ENCODE results near the gene GMPS.
"Not testable (repeated sequence)": the region's sequence is repeated elsewhere in the genome, so short reads cannot be mapped to it uniquely, and the experiment has no call there.

The GMPS gene

DNA sequence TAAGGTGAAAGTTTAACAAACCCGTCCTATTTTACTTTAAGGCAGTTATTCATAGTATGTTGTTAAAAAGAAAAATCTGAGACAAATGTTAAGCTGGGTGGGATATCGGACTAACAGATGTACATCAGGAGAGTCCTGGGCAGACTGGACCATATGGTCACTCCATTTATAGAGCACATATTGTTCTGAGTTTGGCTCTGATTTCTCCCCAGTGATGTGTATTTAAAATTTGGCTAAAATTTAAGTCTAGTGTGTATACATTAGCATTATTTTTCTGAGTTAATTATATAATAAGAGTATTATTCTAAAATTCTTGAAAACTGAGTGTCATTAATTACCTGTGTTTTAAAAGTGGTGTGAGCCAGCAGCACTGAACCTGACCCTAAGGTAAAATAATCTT, 6.1 kb downstream of the GMPS start:
- Histone ChIP-seq H4K20me1 (ENCODE audit: insufficient read depth) (peaks cover 69% of the 10 kb centered on the region), H3K4me3 (IDR thresholded peaks at IDR 0.05; ENCODE audit: insufficient read depth, low read depth, low read length) (no peak overlapping the region), H3K9ac (no peak overlapping the region), H3K4me2 (no peak overlapping the region), H3K27ac (no peak overlapping the region), H3K36me3 (ENCODE audit: insufficient read depth) (no peaks in the 10 kb centered on the region), H3K27me3 (ENCODE audit: insufficient read depth, low read depth) (no peaks in the 10 kb centered on the region), H3K79me2 (ENCODE audit: insufficient read depth, low read depth) (peaks cover 100% of the 10 kb centered on the region), H3K4me1 (ENCODE audit: low read depth, poor library complexity, severe bottlenecking) (peaks cover 32% of the 10 kb centered on the region), H2AFZ (ENCODE audit: low read depth) (no peak overlapping the region)
- TF ChIP-seq, protein P1, sequence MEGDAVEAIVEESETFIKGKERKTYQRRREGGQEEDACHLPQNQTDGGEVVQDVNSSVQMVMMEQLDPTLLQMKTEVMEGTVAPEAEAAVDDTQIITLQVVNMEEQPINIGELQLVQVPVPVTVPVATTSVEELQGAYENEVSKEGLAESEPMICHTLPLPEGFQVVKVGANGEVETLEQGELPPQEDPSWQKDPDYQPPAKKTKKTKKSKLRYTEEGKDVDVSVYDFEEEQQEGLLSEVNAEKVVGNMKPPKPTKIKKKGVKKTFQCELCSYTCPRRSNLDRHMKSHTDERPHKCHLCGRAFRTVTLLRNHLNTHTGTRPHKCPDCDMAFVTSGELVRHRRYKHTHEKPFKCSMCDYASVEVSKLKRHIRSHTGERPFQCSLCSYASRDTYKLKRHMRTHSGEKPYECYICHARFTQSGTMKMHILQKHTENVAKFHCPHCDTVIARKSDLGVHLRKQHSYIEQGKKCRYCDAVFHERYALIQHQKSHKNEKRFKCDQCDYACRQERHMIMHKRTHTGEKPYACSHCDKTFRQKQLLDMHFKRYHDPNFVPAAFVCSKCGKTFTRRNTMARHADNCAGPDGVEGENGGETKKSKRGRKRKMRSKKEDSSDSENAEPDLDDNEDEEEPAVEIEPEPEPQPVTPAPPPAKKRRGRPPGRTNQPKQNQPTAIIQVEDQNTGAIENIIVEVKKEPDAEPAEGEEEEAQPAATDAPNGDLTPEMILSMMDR (conservative IDR thresholded peaks at IDR 0.05; ENCODE audit: low read depth, low read length) = no peak

DNA sequence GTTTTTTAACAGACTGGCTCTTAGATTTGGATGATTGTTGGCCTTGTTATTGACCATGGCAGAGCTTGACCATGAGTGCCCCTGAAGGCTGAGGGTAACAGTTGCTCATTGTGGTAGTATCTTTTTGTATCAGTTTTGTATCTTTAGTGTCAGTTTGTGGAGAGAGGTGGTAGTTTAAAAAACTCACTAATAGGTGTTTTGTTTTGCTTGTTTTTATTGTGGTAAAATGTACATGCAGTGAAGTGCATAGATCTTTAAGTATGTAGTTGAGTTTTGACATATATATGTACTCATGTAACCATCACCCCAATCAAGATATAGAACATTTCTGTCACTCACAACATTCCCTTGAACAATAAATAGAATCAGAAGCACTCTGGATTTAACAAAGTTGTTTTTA, 9.8 kb downstream of the GMPS start:
- Histone ChIP-seq H3K79me2 (ENCODE audit: insufficient read depth, low read depth) (peaks cover 100% of the 10 kb centered on the region), H3K36me3 (ENCODE audit: insufficient read depth) (no peaks in the 10 kb centered on the region), H3K4me2 (peak overlapping the region; percentile 2; the same call in 1 of the 2 replicates), H4K20me1 (ENCODE audit: insufficient read depth) (peaks cover 44% of the 10 kb centered on the region), H3K4me3 (IDR thresholded peaks at IDR 0.05; ENCODE audit: insufficient read depth, low read depth, low read length) (no peak overlapping the region), H3K27ac (no peak overlapping the region), H3K27me3 (ENCODE audit: insufficient read depth, low read depth) (no peaks in the 10 kb centered on the region), H2AFZ (ENCODE audit: low read depth) (no peak overlapping the region), H3K4me1 (ENCODE audit: low read depth, poor library complexity, severe bottlenecking) (peaks cover 27% of the 10 kb centered on the region), H3K9ac (no peak overlapping the region)
- TF ChIP-seq, protein P1 (conservative IDR thresholded peaks at IDR 0.05; ENCODE audit: low read depth, low read length) = no peak

DNA sequence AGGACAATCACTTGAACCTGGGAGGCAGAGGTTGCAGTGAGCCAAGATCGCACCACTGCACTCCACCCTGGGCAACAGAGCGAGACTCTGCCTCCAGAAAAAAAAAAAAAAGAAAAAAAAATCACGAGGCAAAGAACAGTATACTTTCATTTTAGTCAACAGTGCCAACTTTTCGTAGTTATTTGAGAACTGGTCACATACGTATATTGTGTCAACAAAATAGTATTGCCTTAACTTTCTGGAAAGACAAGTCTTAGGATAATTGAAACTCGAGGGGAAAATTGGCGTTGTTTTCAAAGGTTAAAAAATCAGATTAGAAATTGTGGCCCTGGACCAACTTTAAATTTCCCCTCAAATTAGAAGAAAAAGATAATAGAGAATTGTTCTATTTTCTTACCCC, 13.8 kb downstream of the GMPS start:
- TF ChIP-seq, protein P1 (conservative IDR thresholded peaks at IDR 0.05; ENCODE audit: low read depth, low read length) = no peak
- no peak overlapping the region for H3K27ac ChIP-seq
- H3K4me1 ChIP-seq (ENCODE audit: low read depth, poor library complexity, severe bottlenecking) = peaks cover 30% of the 10 kb centered on the region
- no peak overlapping the region for H3K4me3 ChIP-seq (IDR thresholded peaks at IDR 0.05; ENCODE audit: insufficient read depth, low read depth, low read length)
- H2AFZ ChIP-seq (ENCODE audit: low read depth) = no peak overlapping the region
- H3K27me3 ChIP-seq (ENCODE audit: insufficient read depth, low read depth) = no peaks in the 10 kb centered on the region
- H3K36me3 ChIP-seq (ENCODE audit: insufficient read depth) = no peaks in the 10 kb centered on the region
- peaks cover 46% of the 10 kb centered on the region for H4K20me1 ChIP-seq (ENCODE audit: insufficient read depth)
- no peak overlapping the region for H3K4me2 ChIP-seq
- peaks cover 98% of the 10 kb centered on the region for H3K79me2 ChIP-seq (ENCODE audit: insufficient read depth, low read depth)
- no peak overlapping the region for H3K9ac ChIP-seq

DNA sequence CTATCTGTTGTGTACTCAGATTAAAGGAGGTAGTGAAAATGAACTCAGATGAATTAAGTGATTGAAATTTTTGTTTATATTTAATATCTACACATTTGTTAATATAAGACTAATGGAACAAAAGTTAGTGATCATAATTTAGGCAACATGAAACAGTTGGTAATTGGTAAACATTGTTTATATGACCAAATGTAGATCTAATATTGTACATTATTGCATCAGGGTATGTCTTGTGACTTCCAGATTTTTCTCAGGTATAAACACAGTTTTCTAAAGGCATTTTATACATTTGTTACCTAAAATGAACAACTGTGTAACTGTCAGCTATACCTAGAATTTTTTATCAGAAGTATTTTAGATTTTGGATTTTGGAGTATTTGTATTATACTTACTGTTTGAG, 14.8 kb downstream of the GMPS start:
- TF ChIP-seq, protein P1 (conservative IDR thresholded peaks at IDR 0.05; ENCODE audit: low read depth, low read length) = no peak
- Histone ChIP-seq H3K79me2 (ENCODE audit: insufficient read depth, low read depth) (peaks cover 98% of the 10 kb centered on the region), H3K4me1 (ENCODE audit: low read depth, poor library complexity, severe bottlenecking) (peaks cover 33% of the 10 kb centered on the region), H3K27me3 (ENCODE audit: insufficient read depth, low read depth) (no peaks in the 10 kb centered on the region), H3K9ac (no peak overlapping the region), H3K4me3 (IDR thresholded peaks at IDR 0.05; ENCODE audit: insufficient read depth, low read depth, low read length) (no peak overlapping the region), H3K27ac (no peak overlapping the region), H3K4me2 (no peak overlapping the region), H2AFZ (ENCODE audit: low read depth) (no peak overlapping the region), H3K36me3 (ENCODE audit: insufficient read depth) (no peaks in the 10 kb centered on the region), H4K20me1 (ENCODE audit: insufficient read depth) (peaks cover 44% of the 10 kb centered on the region)

DNA sequence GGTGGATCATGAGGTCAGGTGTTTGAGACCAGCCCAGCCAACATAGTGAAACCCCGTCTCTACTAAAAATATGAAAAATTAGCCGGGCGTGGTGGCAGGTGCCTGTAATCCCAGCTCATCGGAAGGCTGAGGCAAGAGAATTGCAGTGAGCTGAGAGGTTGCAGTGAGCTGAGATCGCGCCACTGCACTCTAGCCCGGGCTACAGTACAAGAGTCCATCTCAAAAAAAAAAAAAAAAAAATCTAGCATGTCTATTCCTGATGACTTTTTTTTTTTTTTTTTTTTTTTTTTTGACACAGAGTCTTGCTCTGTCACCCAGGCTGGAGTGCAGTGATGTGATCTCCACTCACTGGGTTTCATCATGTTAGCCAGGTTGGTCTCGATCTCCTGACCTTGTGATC, 15.9 kb downstream of the GMPS start:
- H3K36me3 ChIP-seq (ENCODE audit: insufficient read depth); H3K4me3 ChIP-seq (IDR thresholded peaks at IDR 0.05; ENCODE audit: insufficient read depth, low read depth, low read length); H3K4me2 ChIP-seq; H2AFZ ChIP-seq (ENCODE audit: low read depth); H3K9ac ChIP-seq; H3K27ac ChIP-seq; H3K27me3 ChIP-seq (ENCODE audit: insufficient read depth, low read depth): not testable (repeated sequence)
- peaks cover 98% of the 10 kb centered on the region for H3K79me2 ChIP-seq (ENCODE audit: insufficient read depth, low read depth)
- peaks cover 33% of the 10 kb centered on the region for H3K4me1 ChIP-seq (ENCODE audit: low read depth, poor library complexity, severe bottlenecking)
- H4K20me1 ChIP-seq (ENCODE audit: insufficient read depth) = peaks cover 47% of the 10 kb centered on the region

Measured in KMS-11 (cell line).